Cardiac fibroblast (primary cell): ENCODE results near the gene EPN2.

Experiments used
- DNase-seq, 2 donors: peaks; one replicate each; pipeline versions ENCODE4 v3.0.0 to v3.0.0-alpha.2; 2010; ENCODE audit warnings: low read depth in 2 of 2
- H3K4me3 ChIP-seq, 2 donors: replicated peaks in 1 of 2; 1 replicate in 1 of 2; 2 replicates in 1 of 2; pipeline ENCODE4 v1.5.1; 2011; ENCODE audit warnings: low read depth in 2 of 2, low read length in 2 of 2, mild to moderate bottlenecking in 2 of 2, moderate library complexity in 1 of 2
- TF ChIP-seq, protein P1 (sequence below): IDR thresholded peaks from one replicate; pipeline ENCODE4 v1.5.1; 2011; ENCODE audit warnings: low read depth, mild to moderate bottlenecking, low read length, inconsistent platforms

Gene EPN2

GRCh38 chr17:19381741-19382444 lies 144.7 kb downstream of the EPN2 start:
- H3K4me3 ChIP-seq = no peak overlapping the region
- DNase-seq = no peak
- TF ChIP-seq, protein P1, sequence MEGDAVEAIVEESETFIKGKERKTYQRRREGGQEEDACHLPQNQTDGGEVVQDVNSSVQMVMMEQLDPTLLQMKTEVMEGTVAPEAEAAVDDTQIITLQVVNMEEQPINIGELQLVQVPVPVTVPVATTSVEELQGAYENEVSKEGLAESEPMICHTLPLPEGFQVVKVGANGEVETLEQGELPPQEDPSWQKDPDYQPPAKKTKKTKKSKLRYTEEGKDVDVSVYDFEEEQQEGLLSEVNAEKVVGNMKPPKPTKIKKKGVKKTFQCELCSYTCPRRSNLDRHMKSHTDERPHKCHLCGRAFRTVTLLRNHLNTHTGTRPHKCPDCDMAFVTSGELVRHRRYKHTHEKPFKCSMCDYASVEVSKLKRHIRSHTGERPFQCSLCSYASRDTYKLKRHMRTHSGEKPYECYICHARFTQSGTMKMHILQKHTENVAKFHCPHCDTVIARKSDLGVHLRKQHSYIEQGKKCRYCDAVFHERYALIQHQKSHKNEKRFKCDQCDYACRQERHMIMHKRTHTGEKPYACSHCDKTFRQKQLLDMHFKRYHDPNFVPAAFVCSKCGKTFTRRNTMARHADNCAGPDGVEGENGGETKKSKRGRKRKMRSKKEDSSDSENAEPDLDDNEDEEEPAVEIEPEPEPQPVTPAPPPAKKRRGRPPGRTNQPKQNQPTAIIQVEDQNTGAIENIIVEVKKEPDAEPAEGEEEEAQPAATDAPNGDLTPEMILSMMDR = no peak

GRCh38 chr17:19382531-19383444 lies 145.6 kb downstream of the EPN2 start:
- DNase-seq = no peak
- TF ChIP-seq, protein P1 = no peak
- H3K4me3 ChIP-seq = no peak overlapping the region

- TF ChIP-seq, protein P1 = no peak
- peak in 1 of 2 donors; percentile 28 for DNase-seq
- H3K4me3 ChIP-seq = no peak overlapping the region
Measured at GRCh38 chr17:19383681-19384470, 146.7 kb downstream of the EPN2 start.

DNA sequence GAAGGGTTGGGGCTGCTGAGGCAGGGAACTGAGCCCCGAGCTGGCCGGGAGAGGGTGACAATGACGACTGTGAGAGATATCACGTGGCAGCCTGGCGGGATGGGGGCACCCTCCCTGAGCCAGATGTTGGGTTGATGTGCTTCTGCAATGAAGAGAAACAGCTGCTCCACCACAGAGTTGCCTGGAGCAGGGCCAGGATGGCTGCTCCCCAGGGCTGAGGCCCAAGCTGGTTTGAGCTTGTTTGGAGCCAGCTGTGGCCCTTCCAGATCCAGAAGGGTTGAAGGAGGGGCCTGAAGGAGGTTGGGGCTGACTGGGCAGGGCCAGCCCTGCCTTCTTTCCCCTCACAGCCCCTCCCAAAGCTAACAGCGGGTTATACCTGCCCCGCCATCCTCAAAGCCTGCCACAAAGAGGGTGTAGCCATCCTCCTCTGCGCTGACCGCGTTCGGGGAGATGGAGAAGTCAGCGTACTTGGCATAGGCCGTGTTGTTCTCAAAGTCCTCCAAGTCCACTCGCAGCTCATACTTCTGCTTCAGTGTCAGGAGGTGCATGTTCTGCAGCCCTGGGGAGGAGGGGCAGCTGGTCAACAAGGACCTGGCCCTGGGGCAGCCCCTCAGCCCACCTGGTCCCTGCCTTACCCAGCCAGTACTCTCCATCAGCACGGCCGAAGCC lies 147.7 kb downstream of the EPN2 start:
- TF ChIP-seq, protein P1 = no peak
- peak; percentile 89 to 98 for DNase-seq
- H3K4me3 ChIP-seq = peak overlapping the region in 1 of 2 donors; percentile 64

DNA sequence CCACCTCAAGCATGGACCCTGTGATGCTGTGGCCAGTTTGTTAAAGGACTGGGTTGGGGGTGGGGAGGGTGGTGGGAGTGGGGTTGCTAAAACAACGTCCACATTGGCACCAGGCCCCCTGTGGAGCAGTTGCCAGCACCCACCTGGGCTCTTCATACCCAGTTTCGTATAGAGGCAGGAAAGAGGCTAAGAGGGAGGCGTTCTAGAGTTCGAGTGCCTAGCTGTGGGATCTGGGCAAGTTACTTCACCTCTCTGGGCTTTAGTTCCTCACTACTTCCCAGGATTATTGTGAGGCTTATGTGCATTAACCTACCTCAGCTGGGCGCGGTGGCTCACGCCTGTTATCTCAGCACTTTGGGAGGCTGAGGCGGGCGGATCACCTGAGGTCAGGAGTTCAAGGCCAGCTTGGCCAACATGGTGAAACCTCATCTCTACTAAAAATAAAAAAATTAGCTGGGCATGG lies 148.4 kb downstream of the EPN2 start:
- TF ChIP-seq, protein P1 = no peak
- DNase-seq = no peak
- peak overlapping the region in 1 of 2 donors; percentile 64 for H3K4me3 ChIP-seq
